ENCODE results near the gene LAMC3.

LAMC3 gene

GRCh38 chr9:130979591-130980385 lies 29.2 kb upstream of the LAMC3 start:
- DNase-seq = no peak

DNA sequence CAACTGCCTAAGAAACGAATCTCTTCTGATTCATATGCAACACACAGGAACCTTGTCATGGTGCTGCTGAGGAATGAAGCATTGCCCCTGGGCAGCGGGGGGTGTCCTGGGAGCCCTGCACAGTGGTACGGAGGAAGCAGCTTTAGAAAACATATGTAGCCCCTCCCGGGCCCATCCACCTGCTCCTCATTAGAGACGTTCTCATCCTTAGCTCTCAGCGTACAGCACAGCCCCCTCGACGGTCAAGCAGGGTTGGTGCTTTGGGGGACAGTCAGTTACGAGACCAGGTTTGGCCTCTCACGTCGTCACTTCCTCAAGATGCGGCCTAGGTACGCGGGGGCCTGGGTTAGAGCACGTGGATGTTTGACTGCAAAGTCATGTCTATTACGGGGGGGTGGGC lies 28.4 kb upstream of the LAMC3 start:
- no peak for DNase-seq

DNA sequence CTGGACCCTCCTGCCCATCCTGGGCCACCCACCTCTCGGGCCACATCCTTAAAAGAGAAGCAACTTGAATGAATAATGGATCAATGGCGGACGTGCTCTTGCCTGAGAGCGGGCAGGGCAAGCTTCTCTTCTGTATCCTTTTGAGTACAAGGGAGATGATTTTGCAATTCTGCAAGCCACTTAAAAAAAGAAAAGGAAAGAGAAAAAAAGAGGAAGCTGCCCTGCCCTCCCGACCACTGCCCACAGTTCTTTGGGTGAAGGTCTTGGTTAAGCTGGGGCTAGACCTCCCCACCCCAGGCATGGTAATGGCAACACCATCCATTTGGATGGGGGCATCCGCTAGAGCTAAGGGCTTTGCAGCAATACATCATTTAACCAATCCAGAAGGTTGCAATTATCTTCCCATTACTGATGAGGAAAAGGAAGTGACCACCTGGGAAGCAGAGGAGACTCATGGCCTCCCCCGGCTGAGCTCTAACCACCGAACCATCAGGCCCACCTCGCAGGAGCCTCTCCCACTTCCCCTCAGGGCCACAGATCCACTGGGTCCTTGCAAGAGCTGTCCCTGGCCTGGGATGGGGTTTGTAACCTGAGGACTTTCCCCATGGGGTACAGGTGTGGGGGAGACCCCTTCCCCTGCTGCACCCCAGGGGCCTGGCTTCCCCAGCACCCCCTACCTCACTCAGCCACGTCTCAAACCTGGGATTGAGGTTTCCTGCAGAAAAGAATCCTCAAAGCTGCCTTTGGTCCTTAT lies 27.8 kb upstream of the LAMC3 start:
- DNase-seq = peak; percentile 6

DNA sequence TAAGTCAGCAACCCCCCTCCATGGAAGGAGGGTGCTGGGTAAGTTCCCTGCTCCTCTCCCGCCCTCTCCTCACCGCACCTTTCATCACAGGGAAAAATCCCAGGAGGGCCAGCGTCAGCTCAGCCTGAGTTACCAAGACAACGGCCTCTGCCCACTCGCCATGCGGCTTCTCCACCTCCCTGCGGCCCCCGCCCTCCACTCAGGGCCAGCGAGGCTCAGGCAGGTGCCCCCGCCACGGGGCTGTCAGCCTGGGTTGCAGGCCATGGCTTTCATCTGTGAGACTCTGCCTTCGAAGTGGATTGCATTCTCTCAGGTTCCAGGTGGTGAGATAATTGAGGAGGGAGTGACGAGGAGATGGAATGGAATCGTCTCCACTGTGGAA lies 27.2 kb upstream of the LAMC3 start:
- DNase-seq = no peak

GRCh38 chr9:130982636-130983358 lies 26.2 kb upstream of the LAMC3 start:
- no peak for DNase-seq

- DNase-seq = no peak
These were observed 25.7 kb upstream of the LAMC3 start for GRCh38 chr9:130983359-130983670.

- no peak for DNase-seq
These were observed 25.0 kb upstream of the LAMC3 start for GRCh38 chr9:130983970-130984369.

DNA sequence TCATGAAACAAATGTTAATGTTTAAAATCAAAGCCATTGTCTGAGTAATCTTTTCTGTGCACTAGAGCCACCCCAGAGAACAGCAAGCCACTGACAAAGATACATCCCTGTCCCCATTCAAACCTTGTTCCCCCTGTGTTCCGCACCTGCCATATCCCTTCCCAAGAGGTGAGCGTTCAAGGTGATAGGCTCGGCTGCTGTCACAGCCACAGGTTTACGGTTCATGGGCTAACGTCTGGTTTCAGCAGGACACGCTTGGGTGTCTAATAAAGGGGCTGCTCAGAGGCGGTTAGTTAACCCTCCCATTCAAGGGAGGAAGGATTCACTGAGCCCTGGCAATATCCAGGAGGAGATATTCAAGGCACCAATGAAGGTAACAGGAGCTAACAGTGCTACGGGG lies 24.5 kb upstream of the LAMC3 start:
- no peak for DNase-seq

GRCh38 chr9:130985029-130985428 lies 23.9 kb upstream of the LAMC3 start:
- DNase-seq = no peak

DNA sequence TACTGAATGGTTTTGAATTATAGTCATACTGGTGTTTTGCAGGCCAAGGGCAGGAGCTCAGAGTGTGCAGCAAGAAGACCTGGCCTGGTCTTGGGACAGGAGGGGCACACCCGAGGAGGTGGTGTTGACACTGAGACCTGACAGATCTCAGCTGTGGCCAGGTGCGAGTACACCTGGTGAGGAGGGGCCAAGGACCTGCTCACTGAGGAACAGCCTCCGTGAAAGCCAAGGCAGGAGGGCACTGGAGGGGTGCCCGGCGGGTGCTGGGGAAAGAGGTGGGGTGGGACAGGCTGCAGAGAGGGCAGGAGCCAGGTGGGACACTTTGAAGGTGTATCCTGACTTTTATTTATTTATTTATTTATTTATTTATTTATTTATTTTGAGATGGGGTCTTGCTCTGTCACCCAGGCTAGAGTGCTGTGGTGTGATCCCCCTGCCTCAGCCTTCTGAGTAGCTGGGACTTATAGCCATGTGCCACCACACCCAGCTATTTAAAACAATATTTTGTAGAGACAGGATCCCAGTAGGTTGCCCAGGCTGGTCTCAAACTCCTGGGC lies 23.3 kb upstream of the LAMC3 start:
- no peak for DNase-seq

DNA sequence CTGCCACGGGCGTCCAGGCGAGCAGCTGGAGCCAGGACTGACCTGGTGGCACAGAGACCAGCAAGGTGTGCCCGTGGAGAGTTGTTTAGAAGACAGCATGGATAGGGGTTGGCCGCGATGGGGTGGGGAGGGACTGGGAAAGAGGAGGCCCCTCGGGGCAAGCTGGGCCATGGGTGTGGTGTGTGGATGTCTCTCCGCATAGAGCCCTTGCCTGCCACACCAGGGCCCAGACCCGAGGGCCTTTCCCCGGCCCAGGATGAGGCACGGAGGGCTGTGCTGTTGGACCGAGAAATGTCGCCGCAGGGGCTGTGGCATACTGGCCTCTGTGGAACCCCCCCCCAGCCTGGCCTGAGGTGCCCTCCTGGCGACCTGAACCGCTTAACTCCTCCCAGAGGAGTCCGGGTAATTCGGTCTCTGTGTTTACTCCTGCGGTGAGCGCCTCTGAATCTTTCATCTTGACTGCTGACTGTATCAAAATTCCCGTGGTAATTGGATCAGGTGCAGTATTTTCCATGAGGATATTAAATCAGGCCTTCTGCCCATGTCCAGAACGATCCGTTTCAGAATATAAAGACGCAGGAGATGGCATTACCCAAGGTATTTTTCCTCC lies 22.5 kb upstream of the LAMC3 start:
- no peak for DNase-seq

GRCh38 chr9:130987054-130987453 lies 21.9 kb upstream of the LAMC3 start:
- DNase-seq = no peak

GRCh38 chr9:130987738-130988399 lies 21.1 kb upstream of the LAMC3 start:
- no peak for DNase-seq

DNA sequence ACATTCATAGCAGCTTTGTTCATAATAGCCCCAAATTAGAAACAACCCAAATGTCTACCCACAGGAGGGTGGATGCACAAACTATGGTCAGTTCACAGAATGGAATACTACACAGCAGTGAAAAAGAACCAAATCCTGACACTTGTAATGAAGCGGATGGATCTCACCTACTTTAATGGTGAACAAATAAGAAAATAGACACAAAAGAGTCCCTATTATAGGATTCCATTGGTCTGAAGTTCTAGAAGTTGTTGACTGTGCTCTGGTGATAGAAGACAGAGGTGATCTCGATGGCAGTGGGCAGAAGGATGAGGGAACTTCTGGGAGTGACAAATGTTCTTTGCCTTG lies 20.6 kb upstream of the LAMC3 start:
- no peak for DNase-seq

DNA sequence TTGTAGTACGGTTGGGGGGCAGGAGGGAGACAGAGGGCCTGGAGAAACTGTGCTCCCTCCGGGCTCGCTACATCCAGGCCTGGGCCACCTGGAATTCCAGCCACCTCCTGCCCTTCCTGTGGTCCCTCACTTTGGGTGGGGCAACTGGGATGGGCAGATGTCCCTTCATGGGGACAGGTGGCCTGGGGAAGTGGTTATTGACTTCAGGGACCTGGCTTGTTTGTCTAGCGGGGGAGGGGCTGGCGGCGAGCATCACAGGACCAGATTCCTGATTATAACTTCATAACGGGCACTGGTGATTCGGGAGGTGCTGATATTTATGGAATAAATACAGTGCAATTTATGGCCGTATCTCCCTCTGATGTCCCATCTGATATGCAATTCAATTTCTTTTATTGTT lies 20.1 kb upstream of the LAMC3 start:
- DNase-seq = no peak

DNA sequence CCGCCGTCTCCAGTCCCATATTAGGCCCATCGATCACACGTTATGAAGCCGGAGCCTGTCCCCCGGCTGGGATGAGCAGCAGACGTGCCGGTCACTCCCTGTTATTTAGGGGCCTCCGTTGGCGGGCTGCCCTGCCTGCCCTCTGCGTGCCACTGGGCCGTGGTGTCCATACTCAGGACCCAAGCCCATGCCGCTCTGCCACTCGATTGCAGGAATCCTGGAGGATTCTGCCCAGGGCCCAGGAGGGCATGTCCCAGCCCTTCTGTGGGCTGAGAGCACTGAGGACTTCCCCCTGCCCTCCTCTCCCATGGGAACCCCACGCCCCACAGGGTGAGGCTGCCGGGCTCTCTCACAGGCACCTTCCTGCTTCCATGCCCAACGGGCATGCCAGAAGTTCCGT lies 19.6 kb upstream of the LAMC3 start:
- DNase-seq = no peak

DNA sequence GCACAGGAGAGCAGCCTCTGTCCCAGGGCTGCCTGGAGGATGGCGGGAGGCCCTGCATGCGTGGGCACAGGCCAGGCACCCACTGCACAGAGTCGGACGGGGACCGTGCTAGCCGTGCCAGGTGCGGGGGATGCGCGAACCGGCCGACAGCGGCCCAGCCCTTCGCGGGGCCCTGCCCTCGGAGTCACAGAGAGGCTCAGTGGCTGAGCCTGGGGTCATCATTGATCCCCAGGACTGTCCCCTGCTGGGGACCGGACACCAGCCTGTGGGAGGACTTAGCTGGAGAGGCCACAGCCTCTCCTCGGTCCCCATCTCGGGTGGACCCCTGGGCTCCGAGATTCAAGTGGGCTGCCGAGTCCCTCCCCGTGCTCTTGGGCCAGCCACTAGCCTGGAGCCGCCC lies 19.1 kb upstream of the LAMC3 start:
- no peak for DNase-seq

DNA sequence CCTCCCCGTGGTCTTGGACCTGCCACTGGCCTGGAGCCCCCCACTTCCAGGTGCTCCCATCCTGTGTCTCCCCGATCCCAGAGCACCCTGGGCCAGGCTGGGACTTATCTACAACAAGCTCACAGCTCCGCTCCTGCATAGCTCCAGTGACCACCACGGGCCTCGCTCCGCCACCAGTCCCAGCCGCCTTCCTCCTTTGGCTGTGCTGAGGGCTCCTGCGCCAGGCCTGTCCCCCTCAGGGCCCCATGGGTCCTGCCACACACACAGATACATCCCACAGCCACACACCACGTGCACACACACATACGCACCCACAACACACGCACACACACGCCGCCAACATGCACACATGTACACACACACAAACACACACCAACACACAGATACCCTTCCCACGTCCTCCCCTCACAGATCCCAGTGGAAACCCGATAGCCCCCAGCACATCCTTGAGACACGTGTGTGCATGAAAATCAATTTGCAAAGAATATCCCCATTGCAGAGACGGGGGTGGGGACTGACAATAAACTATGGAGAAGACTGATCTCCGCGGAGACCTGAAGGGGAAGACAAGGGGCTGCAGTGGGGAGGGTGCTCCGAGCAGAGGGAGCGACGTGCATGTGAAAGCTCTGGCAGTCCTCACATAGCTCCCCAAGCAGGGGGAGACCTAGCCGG lies 18.5 kb upstream of the LAMC3 start:
- DNase-seq = no peak

DNA sequence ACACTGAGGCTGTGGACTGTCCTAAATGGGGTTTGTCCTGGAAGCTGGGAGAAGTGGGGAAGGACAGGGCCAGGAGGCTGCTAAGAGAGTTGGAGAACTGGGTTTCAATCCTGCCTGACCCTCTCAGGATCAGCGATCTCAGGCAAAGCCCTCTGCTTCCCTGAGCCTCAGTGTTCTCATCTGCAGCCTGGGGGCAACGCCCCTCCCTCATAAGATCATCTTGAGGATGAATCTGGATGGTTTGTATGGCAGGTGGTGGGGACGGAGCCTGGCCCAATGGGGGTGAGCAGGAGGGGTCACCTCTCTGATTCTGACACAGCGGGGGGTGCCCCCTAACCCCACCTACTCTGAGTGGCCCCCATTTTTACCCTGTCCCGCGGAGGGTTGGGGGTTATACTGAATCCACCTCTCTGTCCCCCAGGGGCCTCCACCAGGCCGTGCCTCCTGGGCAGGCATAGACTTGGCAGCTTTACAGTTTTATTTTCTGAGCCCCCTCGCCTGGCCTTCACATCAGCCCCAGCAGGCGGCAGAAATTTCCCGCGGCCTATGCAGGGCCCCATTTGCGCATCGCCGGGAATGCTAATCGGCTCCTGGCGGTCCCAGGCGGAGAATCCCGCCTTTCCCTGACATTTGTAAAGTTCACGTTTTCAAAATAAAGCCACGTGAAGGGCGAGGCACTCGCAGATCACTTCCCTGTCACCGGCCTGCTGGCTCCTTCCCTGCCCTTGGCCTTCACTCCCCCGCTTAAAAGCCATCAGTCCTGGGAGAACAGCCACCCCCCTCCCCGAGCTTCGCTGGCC lies 17.8 kb upstream of the LAMC3 start:
- no peak for DNase-seq

- DNase-seq = peak; percentile 6
These were observed 16.9 kb upstream of the LAMC3 start for GRCh38 chr9:130991778-130992681.
